Activated CD4-positive, alpha-beta T cell treated with anti-CD3 and anti-CD28 coated beads for 36 hours (primary cell): Measurements from ENCODE around the gene CBX7. TPM values are rescaled to one million over a fixed set of nuclear protein-coding genes. Genes with fewer than 3 reads are reported as not detected.

Experiments
- ATAC-seq: fragments of 200-7000 bp; cut with Tn5 transposase; one replicate; pipeline ENCODE4 v1.10.0; 2021; ENCODE audit warnings: mild to moderate bottlenecking, moderate library complexity
- CTCF ChIA-PET: fragments of 350-600 bp; sonication (Branson Sonifier 250); formaldehyde crosslinking; loops from one replicate; lab custom pipeline; 2021; ENCODE audit warnings: antibody characterized with exemption; lab: Charles Lee
- POLR2A ChIA-PET: fragments of 350-600 bp; sonication (Branson Sonifier 250); formaldehyde crosslinking; loops from one replicate; lab custom pipeline; 2021; ENCODE audit warnings: antibody characterized with exemption, inconsistent platforms; lab: Charles Lee
- DNase-seq: peaks from one replicate; pipeline ENCODE4 v3.0.0-alpha.2; 2020
- H3K27ac Mint-ChIP-seq: one replicate; pipeline ENCODE4 v1.8.0; 2021; ENCODE audit warnings: mixed read lengths
- H3K27me3 Mint-ChIP-seq: one replicate; pipeline ENCODE4 v1.8.0; 2021; ENCODE audit warnings: mixed read lengths
- H3K36me3 Mint-ChIP-seq: one replicate; pipeline ENCODE4 v1.8.0; 2021; ENCODE audit warnings: low read depth, mixed read lengths
- H3K4me1 Mint-ChIP-seq: one replicate; pipeline ENCODE4 v1.8.0; 2021; ENCODE audit warnings: mixed read lengths
- H3K4me3 Mint-ChIP-seq: one replicate; pipeline ENCODE4 v1.8.0; 2021; ENCODE audit warnings: mild to moderate bottlenecking, moderate library complexity, mixed read lengths
- H3K9me3 Mint-ChIP-seq: one replicate; pipeline ENCODE4 v1.8.0; 2021; ENCODE audit warnings: low read depth, mixed read lengths
- intact Hi-C, 2 experiments: fragments of 100-400 bp; cut with DNase I in 1 of 2; cut with micrococcal nuclease in 1 of 2; formaldehyde crosslinking; loops; one replicate each; pipeline versions ENCODE4 v1.14.2 to v1.15.1; 2022 to 2024; cut with DNase I, micrococcal nuclease
- total RNA-seq, 2 experiments: library from RNA; stranded (reverse); gene quantifications; one replicate each; pipeline ENCODE4 v1.2.3, GENCODE V29; 2021

CBX7 gene
- total RNA-seq, 2 experiments from 2014 or later: 19.9 to 20.3 TPM

DNA sequence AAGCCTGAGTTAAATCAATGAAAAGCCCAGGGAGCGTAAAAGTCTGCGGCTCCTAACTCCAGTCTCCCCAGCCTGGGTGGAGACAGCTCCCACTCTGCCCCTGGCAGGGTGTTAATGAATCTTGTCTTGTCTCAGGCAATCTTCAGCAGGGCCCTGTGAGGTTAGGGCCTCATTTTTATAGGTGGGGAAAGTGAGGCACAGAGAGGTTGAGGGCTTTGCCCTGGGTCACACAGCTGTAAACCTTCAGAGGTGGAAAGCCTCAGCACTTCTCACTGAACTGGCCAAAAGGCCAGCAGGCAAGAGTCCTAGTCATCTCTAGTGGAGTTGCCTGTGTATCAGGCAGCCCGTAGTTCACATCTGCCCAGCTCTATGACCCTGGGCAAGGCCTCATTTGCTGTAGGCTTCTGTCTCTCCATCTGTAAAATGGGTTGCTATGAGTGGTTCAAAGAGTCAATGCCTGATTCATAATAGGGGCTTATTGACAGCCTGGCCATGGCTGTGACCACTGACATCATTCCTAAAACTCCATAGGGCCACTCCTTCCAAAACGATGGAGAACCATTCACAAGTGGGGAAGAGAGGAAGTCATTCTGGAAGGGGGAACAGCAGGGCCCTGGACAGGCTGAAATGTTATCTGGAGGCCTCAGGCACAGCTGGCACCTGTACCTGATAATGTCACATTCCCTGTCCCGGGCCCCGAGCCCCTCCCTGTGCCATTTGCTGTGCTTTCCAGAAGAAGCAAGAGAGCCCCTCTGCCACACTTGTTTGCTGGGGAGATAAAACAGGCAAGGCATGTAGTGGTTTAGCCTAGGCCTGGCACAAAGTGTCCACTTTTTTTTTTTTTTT lies 6.0 kb downstream of the CBX7 start:
- ATAC-seq (no peak), DNase-seq (no peak)
- intact Hi-C loops: no loop called here
- no peaks in the 10 kb centered on the region for H3K36me3 Mint-ChIP-seq
- ChIA-PET POLR2A (interaction anchor here (1.0 kb wide), 1 partner anchor 173 kb away, joined by 3 read pairs; the partner anchor contains the start of gene RPL3), CTCF (interaction anchor here (0.7 to 1.3 kb wide), 2 partner anchors 171 to 272 kb away, joined by 3 read pairs; no protein-coding TSS in a partner anchor)
- H3K4me1 Mint-ChIP-seq: peaks cover 50% of the 10 kb centered on the region
- no peaks in the 10 kb centered on the region for H3K9me3 Mint-ChIP-seq
- no peaks in the 10 kb centered on the region for H3K27me3 Mint-ChIP-seq
- peak overlapping the region; percentile 65 for H3K4me3 Mint-ChIP-seq
- peak overlapping the region; percentile 67 for H3K27ac Mint-ChIP-seq

- Mint-ChIP-seq H3K27ac (peak overlapping the region; percentile 49), H3K27me3 (no peaks in the 10 kb centered on the region), H3K36me3 (no peaks in the 10 kb centered on the region), H3K4me1 (peaks cover 28% of the 10 kb centered on the region), H3K4me3 (peak overlapping the region; percentile 81), H3K9me3 (no peaks in the 10 kb centered on the region)
- peak; percentile 71 for DNase-seq
- intact Hi-C loops: loop anchor here in 1 of 2 experiments (1.0 kb wide), 1 partner anchor 8 kb away; the partner anchor contains the start of gene CBX7
- ATAC-seq: peak; percentile 63
- ChIA-PET POLR2A (no interaction called here), CTCF (interaction anchor here (0.6 kb wide), 1 partner anchor 225 kb away, joined by 4 read pairs; no protein-coding TSS in a partner anchor)
Observed at GRCh38 chr22:39144101-39144767, 8.2 kb downstream of the CBX7 start.

DNA sequence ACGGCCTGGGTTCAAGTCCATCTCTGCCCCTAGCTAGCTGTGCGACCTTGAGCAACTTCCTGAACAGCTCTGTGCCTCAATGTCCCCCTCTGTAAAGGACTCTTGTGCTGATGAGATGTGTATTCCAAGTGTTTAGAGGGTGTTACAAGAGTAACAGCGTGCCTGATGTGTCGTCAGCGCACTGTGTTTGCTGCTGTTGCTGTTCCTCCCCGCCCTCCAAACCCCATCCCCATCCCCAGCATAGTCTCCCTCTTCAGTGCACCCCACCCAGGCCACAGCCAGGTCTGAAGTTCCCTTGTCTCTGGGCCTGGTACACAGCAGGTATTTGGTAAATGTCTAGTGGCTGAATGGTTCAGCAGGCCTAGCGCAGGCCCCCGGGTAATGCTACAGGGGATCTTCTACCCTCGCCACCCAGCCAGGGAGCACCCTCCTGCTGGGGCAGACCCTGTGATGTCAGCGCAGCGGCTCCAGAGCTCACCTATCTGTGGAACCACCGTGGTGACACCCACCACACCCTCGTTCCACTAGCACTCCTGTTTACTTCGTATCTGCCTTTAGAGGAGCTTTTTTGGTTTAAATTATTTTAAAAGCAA lies 10.3 kb downstream of the CBX7 start:
- intact Hi-C loops: no loop called here
- no peaks in the 10 kb centered on the region for H3K36me3 Mint-ChIP-seq
- ATAC-seq (no peak), DNase-seq (no peak)
- ChIA-PET POLR2A (no interaction called here), CTCF (interaction anchor here (1.0 to 1.5 kb wide), 2 partner anchors 10 to 273 kb away, joined by 4 read pairs; no protein-coding TSS in a partner anchor)
- no peak overlapping the region for H3K4me3 Mint-ChIP-seq
- no peaks in the 10 kb centered on the region for H3K27me3 Mint-ChIP-seq
- peaks cover 19% of the 10 kb centered on the region for H3K4me1 Mint-ChIP-seq
- H3K9me3 Mint-ChIP-seq: no peaks in the 10 kb centered on the region
- H3K27ac Mint-ChIP-seq: no peak overlapping the region

DNA sequence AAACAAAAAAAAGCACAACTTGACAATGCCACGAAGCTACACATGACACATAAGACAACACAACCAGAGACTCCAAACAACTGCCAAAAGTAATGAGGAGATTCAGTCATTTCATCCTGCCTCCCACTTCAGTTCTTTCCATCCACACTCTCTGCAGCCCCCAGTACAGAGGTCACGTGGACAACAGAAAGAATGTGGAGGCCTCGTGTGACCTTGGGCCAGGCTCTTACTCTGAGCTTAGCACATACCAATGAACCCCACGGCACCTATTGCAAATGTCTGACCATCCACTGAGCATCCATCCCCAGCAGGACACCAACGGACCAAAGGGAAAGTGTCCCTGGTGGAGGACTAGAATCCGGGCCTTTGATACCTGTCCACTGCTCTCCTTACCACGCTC lies 12.5 kb downstream of the CBX7 start:
- POLR2A ChIA-PET: no interaction called here
- Mint-ChIP-seq H3K4me1 (peaks cover 9% of the 10 kb centered on the region), H3K27me3 (no peaks in the 10 kb centered on the region), H3K4me3 (no peak overlapping the region), H3K27ac (peak overlapping the region; percentile 25), H3K36me3 (no peaks in the 10 kb centered on the region), H3K9me3 (no peaks in the 10 kb centered on the region)
- DNase-seq (no peak), ATAC-seq (no peak)
- intact Hi-C loops: no loop called here
- CTCF ChIA-PET: no interaction called here

DNA sequence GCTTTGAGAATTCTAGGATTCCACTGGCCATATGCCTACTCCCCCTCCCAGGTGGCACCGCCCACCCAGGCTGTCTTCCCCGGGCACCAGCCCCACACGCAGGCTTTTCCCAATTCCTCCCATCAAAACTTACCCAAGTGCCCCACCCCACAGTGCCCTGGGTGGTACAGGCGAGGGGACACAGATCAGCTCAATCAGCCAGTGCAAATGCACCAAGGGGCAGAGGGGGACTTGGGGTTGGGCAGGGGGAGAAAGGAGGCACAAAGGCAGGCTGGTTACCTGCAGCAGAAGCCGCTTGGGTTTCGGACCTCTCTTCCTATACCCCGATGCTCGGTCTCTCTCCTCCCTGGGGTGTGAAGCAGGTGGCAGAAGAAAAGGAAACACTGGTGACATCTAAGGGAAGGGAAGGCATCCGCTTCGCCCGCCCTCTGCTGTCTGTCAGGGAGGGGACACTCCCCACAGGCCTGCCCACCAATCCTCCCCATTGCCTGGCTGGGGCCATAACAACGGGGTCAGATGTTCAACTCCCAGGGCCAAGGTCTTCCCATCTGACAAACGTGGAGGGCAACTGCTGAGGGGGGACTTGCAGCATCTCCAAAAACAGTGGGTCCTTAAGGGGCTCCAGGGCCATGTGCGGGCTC lies 14.0 kb downstream of the CBX7 start:
- POLR2A ChIA-PET: interaction anchor here (0.6 kb wide), 1 partner anchor 150 kb away, joined by 5 read pairs; no protein-coding TSS in a partner anchor
- intact Hi-C loops: no loop called here
- Mint-ChIP-seq H3K27ac (no peak overlapping the region), H3K4me3 (no peak overlapping the region), H3K27me3 (no peaks in the 10 kb centered on the region), H3K9me3 (no peaks in the 10 kb centered on the region), H3K36me3 (peaks cover 2% of the 10 kb centered on the region), H3K4me1 (peaks cover 3% of the 10 kb centered on the region)
- DNase-seq: no peak
- ATAC-seq: no peak
- CTCF ChIA-PET: interaction anchor here (0.7 kb wide), 1 partner anchor 97 kb away, joined by 4 read pairs; no protein-coding TSS in a partner anchor

DNA sequence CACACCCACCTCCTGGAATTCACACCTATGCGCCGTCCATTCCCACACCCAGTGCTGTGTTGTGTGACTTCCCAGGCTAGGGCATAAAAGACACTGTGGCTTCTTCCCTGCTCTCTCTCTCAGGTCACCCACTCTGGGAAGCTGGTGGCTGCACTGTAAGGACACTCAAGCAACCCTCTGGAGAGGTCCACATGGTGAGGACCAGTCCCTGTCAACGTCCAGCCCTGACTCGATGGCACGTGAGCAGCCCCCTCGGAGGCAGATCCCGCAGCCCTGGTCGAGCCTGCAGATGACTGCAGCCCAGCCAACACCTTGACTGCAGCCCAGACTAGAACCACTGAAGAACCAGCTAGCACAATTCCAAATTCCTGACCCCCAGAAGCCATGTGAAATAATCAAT lies 16.2 kb downstream of the CBX7 start:
- Mint-ChIP-seq H3K9me3 (no peaks in the 10 kb centered on the region), H3K27me3 (no peaks in the 10 kb centered on the region), H3K27ac (no peak overlapping the region), H3K4me1 (peaks cover 3% of the 10 kb centered on the region), H3K4me3 (no peak overlapping the region), H3K36me3 (peaks cover 2% of the 10 kb centered on the region)
- CTCF ChIA-PET: interaction anchor here (1.4 kb wide), 1 partner anchor 18 kb away, joined by 4 read pairs; no protein-coding TSS in a partner anchor
- intact Hi-C loops: no loop called here
- ATAC-seq (no peak), DNase-seq (no peak)
- POLR2A ChIA-PET: interaction anchor here (0.5 to 0.6 kb wide), 2 partner anchors 183 to 272 kb away, joined by 3 to 8 read pairs; no protein-coding TSS in a partner anchor

GRCh38 chr22:39135092-39135896 lies 17.2 kb downstream of the CBX7 start:
- ATAC-seq (peak; percentile 83), DNase-seq (peak; percentile 69)
- no peak overlapping the region for H3K27ac Mint-ChIP-seq
- POLR2A ChIA-PET: no interaction called here
- CTCF ChIA-PET: interaction anchor here (0.6 to 1.4 kb wide), 3 partner anchors 10 to 164 kb away, joined by 3 to 6 read pairs (median 4); no protein-coding TSS in a partner anchor
- H3K36me3 Mint-ChIP-seq: peaks cover 2% of the 10 kb centered on the region
- peaks cover 3% of the 10 kb centered on the region for H3K4me1 Mint-ChIP-seq
- H3K27me3 Mint-ChIP-seq: no peaks in the 10 kb centered on the region
- no peaks in the 10 kb centered on the region for H3K9me3 Mint-ChIP-seq
- intact Hi-C loops: no loop called here
- no peak overlapping the region for H3K4me3 Mint-ChIP-seq

DNA sequence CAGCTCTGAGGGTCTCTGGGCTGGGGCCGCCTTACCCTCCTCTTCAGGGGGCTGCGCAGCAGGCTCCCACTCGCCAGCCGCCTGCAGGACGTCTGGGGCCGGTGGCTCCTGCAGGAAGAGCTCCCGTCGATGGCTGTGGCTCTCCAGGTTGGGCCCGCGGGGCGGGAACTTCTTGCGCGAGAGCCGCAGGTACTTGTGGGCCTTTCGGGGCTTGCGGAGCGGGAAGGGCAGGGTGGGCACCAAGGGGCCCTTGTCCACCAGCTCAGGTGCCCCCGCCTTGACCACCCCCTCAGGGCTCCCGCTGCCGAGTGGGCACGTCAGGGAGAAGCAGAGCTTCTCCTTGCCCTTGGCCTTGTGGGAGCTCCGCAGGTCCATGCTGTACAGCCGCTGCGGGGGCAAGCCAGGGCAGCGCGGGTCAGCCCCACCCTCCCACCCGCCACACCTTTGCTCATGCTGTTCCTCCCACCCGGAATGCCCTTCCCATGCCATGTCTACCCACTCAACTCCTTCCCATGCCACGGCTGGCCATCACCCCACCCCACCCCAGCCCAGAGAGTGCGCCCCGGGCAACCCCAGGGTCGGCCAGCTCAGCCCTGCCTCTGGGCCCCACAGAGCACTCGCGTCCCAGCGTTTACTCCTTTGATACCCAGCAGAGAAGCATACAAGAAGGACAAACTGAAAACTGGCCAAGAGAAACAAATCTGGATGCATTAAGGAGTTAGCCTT lies 18.0 kb downstream of the CBX7 start:
- peaks cover 3% of the 10 kb centered on the region for H3K4me1 Mint-ChIP-seq
- peaks cover 2% of the 10 kb centered on the region for H3K36me3 Mint-ChIP-seq
- H3K27ac Mint-ChIP-seq: no peak overlapping the region
- no peaks in the 10 kb centered on the region for H3K27me3 Mint-ChIP-seq
- ChIA-PET CTCF (interaction anchor here (0.6 to 1.4 kb wide), 2 partner anchors 9 to 164 kb away, joined by 3 to 6 read pairs; no protein-coding TSS in a partner anchor), POLR2A (interaction anchor here (0.6 kb wide), 1 partner anchor 19 kb away, joined by 3 read pairs; no protein-coding TSS in a partner anchor)
- no peak overlapping the region for H3K4me3 Mint-ChIP-seq
- no peak for DNase-seq
- H3K9me3 Mint-ChIP-seq: no peaks in the 10 kb centered on the region
- intact Hi-C loops: no loop called here
- no peak for ATAC-seq

- Mint-ChIP-seq H3K27ac (no peak overlapping the region), H3K27me3 (no peaks in the 10 kb centered on the region), H3K4me3 (no peak overlapping the region), H3K4me1 (peaks cover 3% of the 10 kb centered on the region), H3K9me3 (no peaks in the 10 kb centered on the region), H3K36me3 (peaks cover 2% of the 10 kb centered on the region)
- ChIA-PET CTCF (no interaction called here), POLR2A (interaction anchor here (0.6 kb wide), 1 partner anchor 18 kb away, joined by 3 read pairs; no protein-coding TSS in a partner anchor)
- no peak for ATAC-seq
- intact Hi-C loops: no loop called here
- no peak for DNase-seq
Observed at GRCh38 chr22:39133871-39134270, 18.6 kb downstream of the CBX7 start.
